ENCODE results near the gene ZNF774. TPM values are rescaled to one million over a fixed set of nuclear protein-coding genes. Genes with fewer than 3 reads are reported as not detected.

Gene ZNF774
- total RNA-seq, 2 experiments from 2014 or later, result 1.5 to 2.0 TPM

DNA sequence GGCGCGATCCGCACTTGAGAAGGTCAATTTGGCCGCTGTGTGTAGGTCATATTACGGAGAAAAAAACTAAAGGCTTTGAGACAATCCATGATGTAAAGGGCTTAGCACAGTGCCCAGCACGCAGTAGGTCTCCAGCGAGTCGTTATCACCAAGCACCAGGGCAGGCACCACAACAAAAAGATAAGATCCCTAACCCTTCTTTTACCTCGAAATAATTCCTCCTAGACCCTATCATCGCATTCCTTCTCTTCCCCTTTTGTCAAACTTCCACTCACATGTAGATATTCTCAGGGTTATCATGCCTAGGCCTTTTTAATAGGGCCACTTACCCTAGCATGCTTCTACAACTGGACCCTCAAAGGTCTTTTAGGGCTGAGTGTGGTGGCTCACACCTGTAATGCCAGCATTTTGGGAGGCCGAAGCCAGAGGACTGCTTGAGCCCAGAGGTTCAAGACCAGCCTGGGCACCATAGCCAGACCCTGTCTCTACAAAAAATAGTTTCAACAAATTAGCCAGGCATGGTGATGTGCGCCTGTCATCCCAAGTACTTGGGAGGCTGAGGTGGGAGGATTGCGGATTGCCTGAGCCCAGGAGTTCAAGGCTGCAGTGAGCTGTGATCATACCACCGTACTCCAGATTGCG lies 13.5 kb downstream of the ZNF774 start:
- no peak overlapping the region for H3K4me3 Mint-ChIP-seq
- POLR2A ChIA-PET, result no interaction called here
- peaks cover 26% of the 10 kb centered on the region for H3K4me1 Mint-ChIP-seq

DNA sequence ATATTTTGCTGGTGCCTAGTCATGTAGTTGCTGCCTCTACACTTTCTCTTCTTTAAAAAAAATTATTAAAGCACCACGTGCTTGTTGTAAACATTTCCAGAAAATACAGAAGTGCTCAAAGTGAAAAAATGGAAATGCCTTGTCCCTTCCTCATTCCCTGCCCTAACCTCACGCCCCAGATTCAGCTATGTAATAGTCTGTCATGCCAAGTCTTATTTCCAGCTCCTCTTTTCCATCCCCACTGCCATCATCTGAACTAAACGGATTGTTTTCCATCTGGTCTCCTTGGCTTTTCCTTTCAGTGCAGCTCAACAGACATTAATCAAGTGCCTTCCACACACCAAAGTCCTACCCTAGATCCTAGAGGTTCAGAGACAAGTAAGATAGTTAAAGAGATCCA lies 15.5 kb downstream of the ZNF774 start:
- Mint-ChIP-seq H3K4me3 (no peak overlapping the region), H3K4me1 (peaks cover 17% of the 10 kb centered on the region), H3K36me3 (ENCODE audit: low read depth) (no peaks in the 10 kb centered on the region), H3K9me3 (ENCODE audit: low read depth) (no peaks in the 10 kb centered on the region), H3K27ac (peak overlapping the region; percentile 4), H3K27me3 (no peaks in the 10 kb centered on the region)
- DNase-seq, result no peak
- POLR2A ChIA-PET, result interaction anchor here (0.6 kb wide), 1 partner anchor 37 kb away, joined by 3 read pairs; no protein-coding TSS in a partner anchor
- CTCF ChIA-PET, result interaction anchor here (0.9 to 2.0 kb wide), 3 partner anchors 10 to 115 kb away, joined by 5 to 8 read pairs (median 6); no protein-coding TSS in a partner anchor
- intact Hi-C loops (cut with DNase I, micrococcal nuclease), result no loop called here
- ATAC-seq, result no peak

More for the DNA sequence above, 13.5 kb downstream of the ZNF774 start:
- no peaks in the 10 kb centered on the region for H3K9me3 Mint-ChIP-seq (ENCODE audit: low read depth)
- ATAC-seq (no peak), DNase-seq (no peak)
- intact Hi-C loops (cut with DNase I, micrococcal nuclease), result no loop called here
- no peak overlapping the region for H3K27ac Mint-ChIP-seq
- CTCF ChIA-PET, result interaction anchor here (0.7 kb wide), 1 partner anchor 347 kb away, joined by 3 read pairs; no protein-coding TSS in a partner anchor
- no peaks in the 10 kb centered on the region for H3K36me3 Mint-ChIP-seq (ENCODE audit: low read depth)
- H3K27me3 Mint-ChIP-seq, result no peaks in the 10 kb centered on the region

- no peaks in the 10 kb centered on the region for H3K27me3 Mint-ChIP-seq
- ChIA-PET CTCF (interaction anchor here (0.5 to 2.1 kb wide), 5 partner anchors 13 to 1565 kb away, joined by 3 to 7 read pairs (median 4); partner anchors contain the start of gene IQGAP1), POLR2A (interaction anchor here (1.0 kb wide), 1 partner anchor 13 kb away, joined by 3 read pairs; the partner anchor contains the start of gene IQGAP1)
Observed at GRCh38 chr15:90375071-90375470, 23.0 kb downstream of the ZNF774 start.

GRCh38 chr15:90376789-90377188 lies 24.7 kb downstream of the ZNF774 start:
- Mint-ChIP-seq H3K27me3 (no peaks in the 10 kb centered on the region), H3K9me3 (ENCODE audit: low read depth) (peaks cover 30% of the 10 kb centered on the region), H3K4me1 (peaks cover 31% of the 10 kb centered on the region), H3K27ac (peak overlapping the region; percentile 94), H3K36me3 (ENCODE audit: low read depth) (peaks cover 32% of the 10 kb centered on the region), H3K4me3 (peak overlapping the region; percentile 16)
- ATAC-seq (peak; percentile 88), DNase-seq (peak; percentile 66)
- intact Hi-C loops (cut with DNase I, micrococcal nuclease), result loop anchor here in 1 of 2 experiments (1.0 kb wide), 1 partner anchor 11 kb away; no protein-coding TSS in a partner anchor
- ChIA-PET POLR2A (interaction anchor here (1.2 kb wide), 1 partner anchor 11 kb away, joined by 4 read pairs; the partner anchor contains the start of gene IQGAP1), CTCF (interaction anchor here (0.8 to 2.3 kb wide), 5 partner anchors 9 to 57 kb away, joined by 3 to 19 read pairs (median 6); partner anchors contain the start of gene IQGAP1)

More at GRCh38 chr15:90375071-90375470, 23.0 kb downstream of the ZNF774 start:
- Mint-ChIP-seq H3K4me3 (no peak overlapping the region), H3K36me3 (ENCODE audit: low read depth) (peaks cover 28% of the 10 kb centered on the region), H3K4me1 (peaks cover 31% of the 10 kb centered on the region), H3K9me3 (ENCODE audit: low read depth) (peaks cover 25% of the 10 kb centered on the region), H3K27ac (no peak overlapping the region)
- DNase-seq (no peak), ATAC-seq (no peak)
- intact Hi-C loops (cut with DNase I, micrococcal nuclease), result no loop called here

DNA sequence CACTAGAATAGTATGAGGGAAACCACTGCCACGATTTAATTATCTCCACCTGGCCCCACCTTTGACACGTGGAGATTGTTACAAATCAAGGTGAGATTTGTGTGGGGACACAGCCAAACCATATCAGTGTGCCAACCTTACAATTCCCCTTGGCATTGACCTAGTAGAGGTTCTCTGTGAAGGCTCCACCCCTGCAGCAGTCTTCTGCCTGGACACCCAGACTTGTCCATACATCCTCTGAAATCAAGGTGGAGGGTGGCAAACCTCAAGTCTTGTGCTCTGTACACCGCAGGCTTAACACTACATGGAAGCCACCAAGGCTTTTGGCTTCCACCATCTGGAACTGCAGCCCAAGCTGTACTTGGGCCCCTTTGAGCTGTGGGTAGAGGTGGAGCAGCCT lies 27.2 kb downstream of the ZNF774 start:
- POLR2A ChIA-PET, result no interaction called here

GRCh38 chr15:90381515-90381914 lies 29.4 kb downstream of the ZNF774 start:
- Mint-ChIP-seq H3K27me3 (no peaks in the 10 kb centered on the region), H3K27ac (no peak overlapping the region), H3K4me3 (no peak overlapping the region), H3K4me1 (peaks cover 29% of the 10 kb centered on the region), H3K9me3 (ENCODE audit: low read depth) (peaks cover 25% of the 10 kb centered on the region), H3K36me3 (ENCODE audit: low read depth) (peaks cover 23% of the 10 kb centered on the region)
- CTCF ChIA-PET, result interaction anchor here (1.4 kb wide), 1 partner anchor 19 kb away, joined by 4 read pairs; no protein-coding TSS in a partner anchor
- intact Hi-C loops (cut with DNase I, micrococcal nuclease), result no loop called here
- no peak for DNase-seq
- POLR2A ChIA-PET, result interaction anchor here (0.9 kb wide), 1 partner anchor 14 kb away, joined by 3 read pairs; no protein-coding TSS in a partner anchor
- no peak for ATAC-seq

More for the DNA sequence above, 27.2 kb downstream of the ZNF774 start:
- ATAC-seq (no peak), DNase-seq (no peak)
- Mint-ChIP-seq H3K36me3 (ENCODE audit: low read depth) (peaks cover 32% of the 10 kb centered on the region), H3K9me3 (ENCODE audit: low read depth) (peaks cover 30% of the 10 kb centered on the region), H3K4me1 (peaks cover 34% of the 10 kb centered on the region), H3K27ac (no peak overlapping the region), H3K27me3 (no peaks in the 10 kb centered on the region), H3K4me3 (no peak overlapping the region)
- intact Hi-C loops (cut with DNase I, micrococcal nuclease), result no loop called here
- CTCF ChIA-PET, result interaction anchor here (2.2 kb wide), 1 partner anchor 59 kb away, joined by 12 read pairs; no protein-coding TSS in a partner anchor

DNA sequence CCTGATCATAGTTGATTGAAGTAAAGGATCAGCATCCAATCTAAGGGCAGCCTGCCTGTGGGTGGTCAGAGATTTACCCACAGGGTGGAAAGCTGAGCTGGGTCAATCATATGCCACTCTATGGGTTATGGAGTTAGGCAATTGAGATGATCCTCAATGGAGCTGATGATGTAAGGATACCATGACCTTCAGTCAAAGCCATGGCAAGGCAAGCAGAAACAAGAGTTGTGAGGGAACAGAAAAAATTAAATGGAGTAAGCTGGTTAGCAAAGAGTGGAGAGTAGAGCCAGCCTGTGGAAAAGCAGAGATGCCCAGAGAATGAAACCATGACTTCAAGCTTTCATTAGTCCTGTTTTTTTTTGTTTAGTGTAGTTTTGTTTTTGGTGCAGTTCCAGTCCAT lies 30.2 kb downstream of the ZNF774 start:
- ChIA-PET POLR2A (interaction anchor here (0.9 kb wide), 1 partner anchor 13 kb away, joined by 3 read pairs; no protein-coding TSS in a partner anchor), CTCF (interaction anchor here (1.4 kb wide), 1 partner anchor 20 kb away, joined by 4 read pairs; no protein-coding TSS in a partner anchor)
- DNase-seq (no peak), ATAC-seq (no peak)
- H3K27me3 Mint-ChIP-seq, result no peaks in the 10 kb centered on the region
- H3K27ac Mint-ChIP-seq, result no peak overlapping the region
- H3K36me3 Mint-ChIP-seq (ENCODE audit: low read depth), result peaks cover 15% of the 10 kb centered on the region
- no peak overlapping the region for H3K4me3 Mint-ChIP-seq
- peaks cover 19% of the 10 kb centered on the region for H3K9me3 Mint-ChIP-seq (ENCODE audit: low read depth)
- intact Hi-C loops (cut with DNase I, micrococcal nuclease), result no loop called here
- peaks cover 23% of the 10 kb centered on the region for H3K4me1 Mint-ChIP-seq

DNA sequence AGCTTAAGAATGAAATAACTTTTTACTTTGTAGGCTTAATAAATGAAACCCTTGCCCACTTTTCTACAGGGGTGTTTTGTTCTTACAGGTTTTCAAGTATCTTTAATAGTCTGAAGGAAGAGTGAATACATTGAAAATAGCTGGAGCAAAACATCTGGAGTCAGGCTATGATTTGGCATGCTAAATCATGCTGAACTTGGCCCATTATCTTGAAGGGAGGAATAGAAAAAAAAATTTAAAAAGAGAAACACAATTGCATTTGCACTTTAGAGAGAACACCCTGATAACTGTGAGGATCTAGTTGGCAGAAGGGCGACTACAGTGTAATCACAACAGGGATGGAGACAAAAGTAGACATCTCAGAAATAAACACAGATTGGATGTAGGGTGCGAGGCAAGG lies 34.1 kb downstream of the ZNF774 start:
- peaks cover 19% of the 10 kb centered on the region for H3K36me3 Mint-ChIP-seq (ENCODE audit: low read depth)
- ChIA-PET POLR2A (interaction anchor here (0.7 kb wide), 1 partner anchor 1484 kb away, joined by 8 read pairs; no protein-coding TSS in a partner anchor), CTCF (interaction anchor here (5.2 kb wide), 1 partner anchor 9 kb away, joined by 19 read pairs; no protein-coding TSS in a partner anchor)
- peak overlapping the region; percentile 61 for H3K27ac Mint-ChIP-seq
- H3K4me3 Mint-ChIP-seq, result no peak overlapping the region
- ATAC-seq (no peak), DNase-seq (no peak)
- H3K9me3 Mint-ChIP-seq (ENCODE audit: low read depth), result no peaks in the 10 kb centered on the region
- intact Hi-C loops (cut with DNase I, micrococcal nuclease), result loop anchor here in 1 of 2 experiments (5.0 kb wide), 1 partner anchor 34 kb away; the partner anchor contains the start of gene ZNF774
- H3K4me1 Mint-ChIP-seq, result peaks cover 34% of the 10 kb centered on the region
- no peaks in the 10 kb centered on the region for H3K27me3 Mint-ChIP-seq

GRCh38 chr15:90387534-90388461 lies 35.7 kb downstream of the ZNF774 start, which contains the start of gene IQGAP1:
Gene IQGAP1, plus strand, starts transcription at chr15:90388242. Its CDS starts 100 bp downstream, at chr15:90388342.
- Mint-ChIP-seq H3K4me3 (peak within 1 kb of the TSS; percentile 87), H3K27ac (peak within 1 kb of the TSS; percentile 90), H3K36me3 (ENCODE audit: low read depth) (peaks cover 31% of the 10 kb centered on the region), H3K27me3 (no peaks in the 10 kb centered on the region), H3K9me3 (ENCODE audit: low read depth) (no peaks in the 10 kb centered on the region), H3K4me1 (peaks cover 44% of the 10 kb centered on the region)
- CTCF ChIA-PET, result interaction anchor here (0.5 to 5.2 kb wide), 11 partner anchors 11 to 544 kb away, joined by 3 to 19 read pairs (median 3); partner anchors contain the start of gene ZNF774
- intact Hi-C loops (cut with DNase I, micrococcal nuclease), result loop anchor here (1.0 to 5.0 kb wide), 11 partner anchors 10 to 548 kb away; partner anchors contain the start of genes ZNF774 (in 2 of the 2), BLM (in 1 of the 2), GDPGP1 (in 1 of the 2) and NGRN (in 1 of the 2)
- ATAC-seq, result peak; percentile 95
- peak; percentile 99 for DNase-seq
- POLR2A ChIA-PET, result interaction anchor here (0.6 to 1.6 kb wide), 15 partner anchors 9 to 543 kb away, joined by 3 to 10 read pairs (median 3); partner anchors contain the start of gene BLM

Data from activated CD4-positive, alpha-beta T cell treated with anti-CD3 and anti-CD28 coated beads for 36 hours (primary cell).